GM12891 (cell line): Measurements from ENCODE around the gene NCMAP.

Source experiments
- POLR2A ChIP-seq: IDR thresholded peaks from 2 replicates; pipeline ENCODE4 v1.6.1; 2011; ENCODE audit warnings: low read depth, low read length, control low read depth
- TAF1 ChIP-seq: IDR thresholded peaks from 2 replicates; pipeline ENCODE4 v1.6.1; 2011; ENCODE audit warnings: low read depth, low read length, control low read depth

DNA sequence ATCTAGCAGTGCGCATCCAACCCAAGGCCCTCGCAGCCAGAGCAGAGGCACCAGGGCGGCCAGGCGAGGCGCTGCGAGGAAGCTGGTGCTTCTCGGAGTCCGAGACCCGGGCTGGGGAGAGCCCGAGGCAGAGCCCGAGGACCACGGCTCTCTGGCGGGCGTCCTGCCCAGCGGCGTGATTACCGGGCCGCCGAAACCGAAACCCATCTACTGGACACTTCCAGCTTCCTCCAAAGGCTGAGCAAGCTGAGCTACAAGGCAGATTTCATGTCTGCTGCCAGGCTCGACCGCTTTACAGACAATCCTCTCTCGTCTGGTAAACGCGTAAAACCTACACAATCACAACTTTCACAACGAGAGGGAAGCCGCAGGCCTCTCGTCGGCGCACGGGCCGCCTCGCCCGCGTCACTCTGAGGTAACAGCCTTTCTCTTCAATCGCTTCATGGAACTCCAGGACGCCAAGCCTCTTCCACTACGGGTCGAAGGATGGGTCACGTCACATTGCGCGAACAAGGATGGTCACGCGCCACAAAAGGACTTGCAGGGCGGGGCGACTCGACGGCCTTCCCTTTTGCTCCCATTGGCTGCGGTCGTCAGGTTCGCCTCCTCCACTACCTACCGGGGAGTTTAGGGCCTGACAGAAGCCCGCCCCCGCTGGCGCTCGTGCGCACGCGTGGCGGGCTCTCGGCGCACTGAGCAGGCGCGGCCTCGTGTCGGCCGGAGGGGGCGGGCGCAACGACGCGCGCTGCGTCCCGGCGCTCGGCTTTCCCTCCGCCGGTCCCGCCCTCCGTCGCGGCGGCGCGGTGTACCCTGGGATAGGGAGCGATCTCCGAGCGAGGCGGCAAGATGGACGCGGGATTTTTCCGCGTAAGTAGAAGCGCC, 86.8 kb downstream of the NCMAP start, which contains the start of gene SRRM1:
- TF ChIP-seq TAF1 (peak; percentile 71; the same call in 1 of the 2 replicates), POLR2A (peak; percentile 94)
